PC-9 (cell line): ENCODE results near the gene SRBD1. TPM values are rescaled to one million over a fixed set of nuclear protein-coding genes. Genes with fewer than 3 reads are reported as not detected.

Source experiments
- BruUV-seq: library from RNA; stranded (reverse); fragments of 400-500 nt; replicated peaks from 2 replicates; lab custom pipeline; 2021; lab: Mats Ljungman, UMichigan
- CTCF ChIA-PET: fragments of 300-600 bp; sonication (Branson Sonifier 250); formaldehyde crosslinking; loops from one replicate; lab custom pipeline; 2022; ENCODE audit warnings: antibody characterized with exemption; lab: Charles Lee
- POLR2A ChIA-PET: fragments of 300-600 bp; sonication (Branson Sonifier 250); formaldehyde crosslinking; loops from one replicate; lab custom pipeline; 2022; ENCODE audit warnings: antibody characterized with exemption; ENCODE audit not compliant: unreplicated experiment; lab: Charles Lee
- DNase-seq, 2 experiments: peaks; one replicate each; pipeline versions ENCODE4 v3.0.0 to v3.0.0-alpha.2; 2015 to 2022; ENCODE audit warnings: mixed read lengths in 1 of 2
- H2AFZ ChIP-seq: fragments of 200-600 bp; sonication (generic); 2 replicates; pipeline ENCODE4 v1.8.1; 2017; ENCODE audit warnings: antibody characterized with exemption
- H3F3A ChIP-seq: fragments of 200-600 bp; sonication (generic); 2 replicates; pipeline ENCODE4 v1.8.1; 2017; ENCODE audit warnings: antibody characterized with exemption, mild to moderate bottlenecking, low read depth; ENCODE audit not compliant: insufficient read depth
- H3K27ac ChIP-seq: fragments of 200-600 bp; sonication (generic); 2 replicates; pipeline ENCODE4 v1.6.1; 2016; ENCODE audit warnings: mixed run types
- H3K27me3 ChIP-seq: fragments of 200-600 bp; sonication (generic); 2 replicates; pipeline ENCODE4 v1.6.1; 2016; ENCODE audit warnings: low read depth, mixed run types; ENCODE audit not compliant: insufficient read depth
- H3K36me3 ChIP-seq: fragments of 200-600 bp; sonication (generic); 2 replicates; pipeline ENCODE4 v1.6.1; 2016; ENCODE audit warnings: low read depth, mixed run types
- H3K4me1 ChIP-seq: fragments of 200-600 bp; sonication (generic); replicated peaks from 2 replicates; pipeline ENCODE4 v1.6.1; 2016; ENCODE audit warnings: mixed run types; ENCODE audit not compliant: insufficient read depth
- H3K4me2 ChIP-seq: fragments of 200-600 bp; sonication (generic); 2 replicates; pipeline ENCODE4 v1.6.1; 2017; ENCODE audit warnings: mixed run types
- H3K4me3 ChIP-seq: fragments of 200-600 bp; sonication (generic); 2 replicates; pipeline ENCODE4 v1.6.1; 2016; ENCODE audit warnings: mixed run types
- H3K79me2 ChIP-seq: fragments of 200-600 bp; sonication (generic); 2 replicates; pipeline ENCODE4 v1.6.1; 2017; ENCODE audit warnings: low read depth, mixed run types
- H3K9me2 ChIP-seq: fragments of 200-600 bp; sonication (generic); 2 replicates; pipeline ENCODE4 v1.8.1; 2017; ENCODE audit warnings: mild to moderate bottlenecking; ENCODE audit not compliant: insufficient read depth
- H3K9me3 ChIP-seq: fragments of 200-600 bp; sonication (generic); 2 replicates; pipeline ENCODE4 v1.8.1; 2016; ENCODE audit warnings: low read depth; ENCODE audit not compliant: insufficient read depth
- H4K20me1 ChIP-seq: fragments of 200-600 bp; sonication (generic); 2 replicates; pipeline ENCODE4 v1.8.1; 2017; ENCODE audit not compliant: insufficient read depth
- EZH2 ChIP-seq: fragments of 200-600 bp; sonication (generic); IDR thresholded peaks from 2 replicates; pipeline ENCODE4 v1.8.0; 2017; ENCODE audit warnings: antibody characterized with exemption, low read depth
- intact Hi-C: fragments of 100-400 bp; cut with micrococcal nuclease; formaldehyde crosslinking; loops from one replicate; pipeline ENCODE4 v1.10.0; 2022; ENCODE audit not compliant: unreplicated experiment
- total RNA-seq: library from RNA; stranded (reverse); gene quantifications from 2 replicates; pipeline ENCODE4 v1.2.3, GENCODE V29; 2021
- TF ChIP-seq, protein P1 (sequence below): fragments of 200-600 bp; sonication (generic); conservative IDR thresholded peaks from 2 replicates; pipeline ENCODE4 v1.6.1; 2017; ENCODE audit warnings: mixed run types, antibody characterized with exemption, mild to moderate bottlenecking, moderate library complexity

Gene SRBD1
- total RNA-seq, 1 experiment from 2014 or later = 17.8 TPM

DNA sequence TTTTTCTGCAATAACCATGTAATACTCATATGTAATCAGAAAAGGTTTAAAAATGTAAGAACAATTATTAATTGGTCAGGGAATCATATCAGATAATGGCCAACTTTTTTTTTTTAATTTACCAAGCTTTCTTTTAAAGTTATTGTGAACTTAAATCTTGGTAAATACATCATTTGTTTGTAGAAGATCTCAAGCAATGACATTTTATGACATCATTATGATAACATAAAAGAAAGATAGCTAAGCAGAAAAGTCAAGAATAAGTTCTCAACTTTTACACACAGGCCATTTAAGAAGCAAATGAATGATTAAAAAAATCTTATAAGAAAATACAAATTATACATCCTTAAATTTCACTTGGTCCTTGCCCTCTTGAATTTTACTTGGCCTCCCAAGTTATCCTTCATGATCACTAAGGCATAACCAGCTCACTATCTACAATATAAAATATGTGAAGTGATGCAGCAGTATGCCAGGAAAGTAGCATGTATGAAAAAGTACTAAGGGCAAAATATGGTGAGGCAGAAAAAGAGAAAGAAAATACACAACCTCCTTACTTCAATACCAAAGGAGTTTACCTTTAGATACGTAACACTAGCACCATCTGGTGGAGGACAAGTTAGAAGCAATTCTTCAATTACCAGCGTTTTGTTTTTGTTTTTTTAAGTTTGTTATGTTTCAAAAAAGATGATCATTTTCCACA lies 116.6 kb downstream of the SRBD1 start:
- DNase-seq = peak; percentile 17 to 68
- CTCF ChIA-PET = interaction anchor here (0.8 to 2.6 kb wide), 6 partner anchors 326 to 537 kb away, joined by 3 to 14 read pairs (median 6); no protein-coding TSS in a partner anchor

DNA sequence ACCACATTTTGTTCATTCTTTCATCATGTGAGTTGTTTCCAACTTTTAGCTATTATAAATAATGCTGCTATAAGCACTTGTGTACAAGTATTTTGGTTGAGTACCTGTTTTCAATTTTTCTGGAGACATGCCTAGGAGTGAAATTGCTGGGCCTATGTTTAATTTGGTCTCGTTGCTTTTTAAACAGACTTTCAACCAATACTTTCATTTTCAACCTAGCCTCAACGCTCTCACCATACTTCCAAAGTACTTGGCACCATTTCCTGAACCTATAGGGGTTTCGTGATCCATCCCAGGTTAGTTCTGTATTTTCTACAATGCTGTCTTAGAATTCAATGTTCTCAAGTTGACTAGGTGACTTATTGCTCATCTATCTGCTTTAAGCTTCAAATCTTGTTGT lies 126.1 kb downstream of the SRBD1 start:
- POLR2A ChIA-PET = interaction anchor here (0.6 to 0.8 kb wide), 2 partner anchors 503 to 1473 kb away, joined by 3 to 4 read pairs; no protein-coding TSS in a partner anchor
- TF ChIP-seq, protein P1, sequence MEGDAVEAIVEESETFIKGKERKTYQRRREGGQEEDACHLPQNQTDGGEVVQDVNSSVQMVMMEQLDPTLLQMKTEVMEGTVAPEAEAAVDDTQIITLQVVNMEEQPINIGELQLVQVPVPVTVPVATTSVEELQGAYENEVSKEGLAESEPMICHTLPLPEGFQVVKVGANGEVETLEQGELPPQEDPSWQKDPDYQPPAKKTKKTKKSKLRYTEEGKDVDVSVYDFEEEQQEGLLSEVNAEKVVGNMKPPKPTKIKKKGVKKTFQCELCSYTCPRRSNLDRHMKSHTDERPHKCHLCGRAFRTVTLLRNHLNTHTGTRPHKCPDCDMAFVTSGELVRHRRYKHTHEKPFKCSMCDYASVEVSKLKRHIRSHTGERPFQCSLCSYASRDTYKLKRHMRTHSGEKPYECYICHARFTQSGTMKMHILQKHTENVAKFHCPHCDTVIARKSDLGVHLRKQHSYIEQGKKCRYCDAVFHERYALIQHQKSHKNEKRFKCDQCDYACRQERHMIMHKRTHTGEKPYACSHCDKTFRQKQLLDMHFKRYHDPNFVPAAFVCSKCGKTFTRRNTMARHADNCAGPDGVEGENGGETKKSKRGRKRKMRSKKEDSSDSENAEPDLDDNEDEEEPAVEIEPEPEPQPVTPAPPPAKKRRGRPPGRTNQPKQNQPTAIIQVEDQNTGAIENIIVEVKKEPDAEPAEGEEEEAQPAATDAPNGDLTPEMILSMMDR = no peak
- no peak for TF ChIP-seq EZH2
- Histone ChIP-seq H3K4me2 (no peak overlapping the region), H3K27me3 (no peaks in the 10 kb centered on the region), H3F3A (peaks cover 9% of the 10 kb centered on the region; the same call in 1 of the 2 replicates), H3K36me3 (peaks cover 4% of the 10 kb centered on the region), H3K4me3 (no peak overlapping the region), H3K4me1 (no peaks in the 10 kb centered on the region), H3K9me2 (no peaks in the 10 kb centered on the region), H4K20me1 (no peaks in the 10 kb centered on the region), H3K27ac (no peak overlapping the region), H3K79me2 (no peaks in the 10 kb centered on the region), H3K9me3 (no peaks in the 10 kb centered on the region), H2AFZ (no peak overlapping the region)
- no TSS peak for BruUV-seq
- DNase-seq = no peak
- intact Hi-C loops = no loop called here
- CTCF ChIA-PET = interaction anchor here (0.7 kb wide), 1 partner anchor 578 kb away, joined by 3 read pairs; no protein-coding TSS in a partner anchor

More for the DNA sequence above, 116.6 kb downstream of the SRBD1 start:
- no peaks in the 10 kb centered on the region for H3K27me3 ChIP-seq
- intact Hi-C loops = loop anchor here (1.0 to 5.0 kb wide), 4 partner anchors 257 to 513 kb away; no protein-coding TSS in a partner anchor
- no peak for TF ChIP-seq EZH2
- TF ChIP-seq, protein P1 = peak; percentile 96
- no peaks in the 10 kb centered on the region for H3K9me3 ChIP-seq
- no peak overlapping the region for H3K4me3 ChIP-seq
- no TSS peak for BruUV-seq
- peaks cover 26% of the 10 kb centered on the region; the same call in 1 of the 2 replicates for H3F3A ChIP-seq
- no peak overlapping the region for H3K27ac ChIP-seq
- H3K79me2 ChIP-seq = no peaks in the 10 kb centered on the region
- no peak overlapping the region for H3K4me2 ChIP-seq
- H4K20me1 ChIP-seq = no peaks in the 10 kb centered on the region
- H3K9me2 ChIP-seq = no peaks in the 10 kb centered on the region; the same call in 1 of the 2 replicates
- no peak overlapping the region for H2AFZ ChIP-seq
- POLR2A ChIA-PET = interaction anchor here (0.7 kb wide), 2 partner anchors 69 to 321 kb away, joined by 4 to 6 read pairs; no protein-coding TSS in a partner anchor
- H3K4me1 ChIP-seq = no peaks in the 10 kb centered on the region
- H3K36me3 ChIP-seq = 0 out of 2 replicates have a peak, but pooled peaks cover 4% of the 10 kb centered on the region

DNA sequence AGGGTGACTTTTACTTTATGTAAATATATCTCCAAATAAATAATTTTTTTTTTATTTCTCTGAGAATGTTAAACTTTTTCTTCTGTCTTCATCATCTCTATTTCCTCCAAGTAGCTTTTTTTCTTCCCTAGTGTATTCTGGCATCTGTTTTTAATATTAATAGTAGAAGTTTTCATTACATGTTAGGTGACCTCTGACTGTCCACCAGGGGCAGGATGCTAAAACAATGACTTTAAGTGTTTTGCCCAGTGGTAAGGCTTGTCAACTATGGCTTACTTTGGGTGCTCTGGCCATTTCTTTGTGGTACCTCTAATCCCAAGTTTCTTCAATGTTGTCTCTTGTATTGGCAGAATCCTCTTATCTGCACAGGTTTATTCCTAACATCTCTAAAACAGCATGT lies 127.1 kb downstream of the SRBD1 start:
- Histone ChIP-seq H2AFZ (no peak overlapping the region), H3K36me3 (peaks cover 4% of the 10 kb centered on the region), H3K9me2 (no peaks in the 10 kb centered on the region), H3K4me2 (no peak overlapping the region), H3F3A (peaks cover 3% of the 10 kb centered on the region; the same call in 1 of the 2 replicates), H3K79me2 (no peaks in the 10 kb centered on the region), H3K27ac (no peak overlapping the region), H4K20me1 (no peaks in the 10 kb centered on the region), H3K27me3 (no peaks in the 10 kb centered on the region), H3K4me1 (no peaks in the 10 kb centered on the region), H3K9me3 (no peaks in the 10 kb centered on the region), H3K4me3 (no peak overlapping the region)
- no TSS peak for BruUV-seq
- DNase-seq = no peak
- CTCF ChIA-PET = interaction anchor here (0.7 kb wide), 1 partner anchor 356 kb away, joined by 3 read pairs; no protein-coding TSS in a partner anchor
- POLR2A ChIA-PET = no interaction called here
- TF ChIP-seq EZH2 = no peak
- TF ChIP-seq, protein P1 = peak; percentile 62
- intact Hi-C loops = no loop called here
